Adrenal gland (tissue), 5 donors: ENCODE data around the gene TUBE1.

Source experiments
- CTCF ChIP-seq, 6 experiments: fragments of 450-650 bp in 4 of 6; fragments of 200-600 bp in 2 of 6; sonication (generic) in 1 of 6; IDR thresholded peaks; 1 replicate in 5 of 6; 2 replicates in 1 of 6; pipeline versions ENCODE4 v1.5.1 to v1.8.0; 2016 to 2021; ENCODE audit warnings: antibody characterized with exemption in 6 of 6, mild to moderate bottlenecking in 2 of 6, moderate library complexity in 1 of 6
- POLR2A ChIP-seq, 2 donors: fragments of 450-650 bp; IDR thresholded peaks; one replicate each; pipeline ENCODE4 v1.6.1; 2017; ENCODE audit warnings: antibody characterized with exemption in 2 of 2, mild to moderate bottlenecking in 2 of 2, moderate library complexity in 1 of 2
- donor health status: DM: no; HTN: no; CAD: no.

GRCh38 chr6:112037783-112038216 is 49.5 kb downstream of the TUBE1 start:
- TF ChIP-seq POLR2A (IDR thresholded peaks at IDR 0.05) (no peak), CTCF (IDR thresholded peaks at IDR 0.05) (no peak)
